Stomach (tissue), 19 donors: ENCODE results near the gene ADGRG2. TPM values are rescaled to one million over a fixed set of nuclear protein-coding genes. Genes with fewer than 3 reads are reported as not detected.

ENCODE experiments used
- DNase-seq, 2 donors: peaks; one replicate each; pipeline versions ENCODE4 v3.0.0 to v3.0.0-alpha.2; 2013 to 2019
- H3K27ac ChIP-seq, 5 donors: fragments of 200-600 bp in 4 of 5; sonication (generic) in 4 of 5; one replicate each; pipeline ENCODE4 v1.5.1; 2013 to 2019; ENCODE audit warnings: mild to moderate bottlenecking in 1 of 5, moderate library complexity in 1 of 5
- H3K27me3 ChIP-seq, 3 donors: fragments of 200-600 bp; sonication (generic); one replicate each; pipeline ENCODE4 v1.5.1; 2017 to 2019; ENCODE audit warnings: mixed run types in 1 of 3
- H3K36me3 ChIP-seq, 4 donors: fragments of 200-600 bp; sonication (generic); 1 replicate in 3 of 4; 2 replicates in 1 of 4; pipeline ENCODE4 v1.5.1; 2016 to 2019
- H3K4me1 ChIP-seq, 4 donors: fragments of 200-600 bp; sonication (generic); one replicate each; pipeline ENCODE4 v1.5.1; 2016 to 2019
- H3K4me3 ChIP-seq, 4 donors: fragments of 200-600 bp; sonication (generic) in 3 of 4; one replicate each; pipeline ENCODE4 v1.5.1; 2016 to 2019; ENCODE audit warnings: mild to moderate bottlenecking in 1 of 4
- H3K9me3 ChIP-seq, 4 donors: fragments of 200-600 bp; sonication (generic); one replicate each; pipeline ENCODE4 v1.5.1; 2016 to 2019
- EP300 ChIP-seq: sonication (generic); formaldehyde crosslinking; IDR thresholded peaks from one replicate; pipeline ENCODE4 v1.6.1; 2017; ENCODE audit warnings: antibody characterized with exemption
- POLR2A ChIP-seq, 4 donors: fragments of 450-650 bp; IDR thresholded peaks; one replicate each; pipeline ENCODE4 v1.6.1; 2016; ENCODE audit warnings: antibody characterized with exemption in 4 of 4, control low read depth in 2 of 4, mild to moderate bottlenecking in 1 of 4, moderate library complexity in 1 of 4
- POLR2AphosphoS5 ChIP-seq, 3 donors: sonication (generic); formaldehyde crosslinking; IDR thresholded peaks; one replicate each; pipeline ENCODE4 v1.6.1; 2016; ENCODE audit warnings: antibody characterized with exemption in 3 of 3
- WGBS, 5 donors: extraction: QIAGEN DNeasy Blood & Tissue Kit in 3 of 5; methylation state at CpG; one replicate each; pipeline versions ENCODE4 v1.1.5 to v1.1.7; 2013 to 2018; 5-methylcytosine and 5-hydroxymethylcytosine counted together
- intact Hi-C: fragments of 100-400 bp; cut with DNase I; formaldehyde crosslinking; loops from one replicate; pipeline ENCODE4 v1.15.1; 2023; ENCODE audit warnings: low total_unique reads
- long read RNA-seq, 10 donors: transcript quantifications; one replicate each; lab custom pipeline, GENCODE V29; 2026
- polyA plus RNA-seq, 3 donors: library from polyadenylated mRNA; stranded (reverse); fragments of 200-250 nt; gene quantifications; one replicate each; pipeline ENCODE4 v1.2.3, GENCODE V29; 2013
- total RNA-seq, 5 donors: library from RNA; depleted of rRNA; stranded (reverse); fragments of >200 nt; gene quantifications; one replicate each; pipeline versions ENCODE4 v1.1.0 to v1.2.3, GENCODE V29; 2014 to 2016
- TF ChIP-seq, protein P1 (sequence below), 7 experiments: fragments of 450-650 bp in 4 of 7; fragments of 200-600 bp in 3 of 7; sonication (generic) in 3 of 7; IDR thresholded peaks; one replicate each; pipeline ENCODE4 v1.5.1; 2016 to 2019; ENCODE audit warnings: antibody characterized with exemption in 7 of 7, control low read depth in 2 of 7, mild to moderate bottlenecking in 1 of 7
- donor health status: healthy with polysubstance abuse.
- donor health status: Bipolar disorder and iron deficiency.
- donor health status: healthy.

ADGRG2 gene, protein sequence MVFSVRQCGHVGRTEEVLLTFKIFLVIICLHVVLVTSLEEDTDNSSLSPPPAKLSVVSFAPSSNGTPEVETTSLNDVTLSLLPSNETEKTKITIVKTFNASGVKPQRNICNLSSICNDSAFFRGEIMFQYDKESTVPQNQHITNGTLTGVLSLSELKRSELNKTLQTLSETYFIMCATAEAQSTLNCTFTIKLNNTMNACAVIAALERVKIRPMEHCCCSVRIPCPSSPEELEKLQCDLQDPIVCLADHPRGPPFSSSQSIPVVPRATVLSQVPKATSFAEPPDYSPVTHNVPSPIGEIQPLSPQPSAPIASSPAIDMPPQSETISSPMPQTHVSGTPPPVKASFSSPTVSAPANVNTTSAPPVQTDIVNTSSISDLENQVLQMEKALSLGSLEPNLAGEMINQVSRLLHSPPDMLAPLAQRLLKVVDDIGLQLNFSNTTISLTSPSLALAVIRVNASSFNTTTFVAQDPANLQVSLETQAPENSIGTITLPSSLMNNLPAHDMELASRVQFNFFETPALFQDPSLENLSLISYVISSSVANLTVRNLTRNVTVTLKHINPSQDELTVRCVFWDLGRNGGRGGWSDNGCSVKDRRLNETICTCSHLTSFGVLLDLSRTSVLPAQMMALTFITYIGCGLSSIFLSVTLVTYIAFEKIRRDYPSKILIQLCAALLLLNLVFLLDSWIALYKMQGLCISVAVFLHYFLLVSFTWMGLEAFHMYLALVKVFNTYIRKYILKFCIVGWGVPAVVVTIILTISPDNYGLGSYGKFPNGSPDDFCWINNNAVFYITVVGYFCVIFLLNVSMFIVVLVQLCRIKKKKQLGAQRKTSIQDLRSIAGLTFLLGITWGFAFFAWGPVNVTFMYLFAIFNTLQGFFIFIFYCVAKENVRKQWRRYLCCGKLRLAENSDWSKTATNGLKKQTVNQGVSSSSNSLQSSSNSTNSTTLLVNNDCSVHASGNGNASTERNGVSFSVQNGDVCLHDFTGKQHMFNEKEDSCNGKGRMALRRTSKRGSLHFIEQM
- 10 to 100 TPM in 1 of 5 donors, 1 to 10 TPM in 3, under 1 TPM in 1; 0.29 to 25.0 (median 4.8) TPM for total RNA-seq
- 1 to 10 TPM in 2 of 3 donors, under 1 TPM in 1; 0.30 to 1.5 (median 1.2) TPM for polyA plus RNA-seq
- long read RNA-seq, donor 1 = 0 reads
- long read RNA-seq, donor 2 = 0 reads
- long read RNA-seq, donor 3 = 0 reads
- long read RNA-seq, donor 4 = 0 reads
- long read RNA-seq, donor 5 = 0 reads
- long read RNA-seq, donor 6 = 0 reads
- long read RNA-seq, donor 7 = 0 reads
- long read RNA-seq, donor 8 = 0 reads
- long read RNA-seq, donor 9 = 0 reads
- long read RNA-seq, donor 10 = 0 reads

DNA sequence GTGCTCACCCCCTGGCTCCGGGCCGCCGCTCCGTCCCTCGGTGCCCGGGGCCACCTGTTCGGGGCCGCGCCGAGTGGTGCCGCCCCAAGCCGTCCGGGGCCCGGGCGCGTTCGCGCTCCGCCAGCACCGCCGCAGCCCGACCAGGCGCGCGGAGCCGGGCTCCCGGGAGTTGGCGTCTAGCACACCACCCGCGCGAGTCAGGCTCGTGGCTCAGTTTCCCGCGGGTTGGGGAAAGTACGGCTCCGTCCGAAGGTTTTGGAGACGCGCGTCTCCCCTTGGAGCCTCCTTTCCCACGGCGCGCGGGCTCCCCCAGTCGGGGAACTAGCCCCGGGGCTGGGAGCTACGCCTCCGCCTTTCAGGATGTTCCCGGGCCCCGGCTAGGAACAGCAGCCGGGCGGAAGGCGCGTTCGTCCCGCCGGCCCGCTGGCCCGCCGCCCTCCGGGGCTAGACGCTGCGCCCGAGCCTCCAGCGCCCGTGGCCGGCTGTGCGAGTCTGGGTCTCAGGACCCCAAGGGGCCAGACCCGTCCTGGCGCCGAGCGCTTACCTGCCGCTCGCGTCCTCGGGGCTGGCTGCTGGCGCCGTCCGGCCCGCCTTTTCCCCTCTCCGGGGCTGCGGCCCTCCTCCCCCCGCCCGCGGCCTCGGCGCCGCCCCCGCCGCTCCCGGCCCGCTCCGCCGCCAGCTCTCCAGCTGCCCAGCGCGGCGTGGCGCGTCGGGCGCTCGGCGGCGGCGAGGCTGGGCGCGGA is at the start of gene ADGRG2:
Gene ADGRG2, minus strand, starts transcription at position 571 of the 743 bp plus-strand sequence. CDS start 53,634 bp downstream, outside the sequence.
- peak; percentile 56 to 67 for DNase-seq
- H3K27ac ChIP-seq = peak within 1 kb of the TSS in 4 of 5 donors; percentile 42 to 64 (median 50)
- peaks cover 0 to 13% (median 4%) of the 10 kb centered on the region in 4 donors for H3K4me1 ChIP-seq
- WGBS, 5 donors = 1 to 33% (median 11%) methylated on average over 4 to 88 of the region's 107 CpGs; no CpG with 5 or more reads in 1 of the 5 donors
- no peak for TF ChIP-seq POLR2AphosphoS5 (IDR thresholded peaks at IDR 0.05)
- TF ChIP-seq, protein P1, sequence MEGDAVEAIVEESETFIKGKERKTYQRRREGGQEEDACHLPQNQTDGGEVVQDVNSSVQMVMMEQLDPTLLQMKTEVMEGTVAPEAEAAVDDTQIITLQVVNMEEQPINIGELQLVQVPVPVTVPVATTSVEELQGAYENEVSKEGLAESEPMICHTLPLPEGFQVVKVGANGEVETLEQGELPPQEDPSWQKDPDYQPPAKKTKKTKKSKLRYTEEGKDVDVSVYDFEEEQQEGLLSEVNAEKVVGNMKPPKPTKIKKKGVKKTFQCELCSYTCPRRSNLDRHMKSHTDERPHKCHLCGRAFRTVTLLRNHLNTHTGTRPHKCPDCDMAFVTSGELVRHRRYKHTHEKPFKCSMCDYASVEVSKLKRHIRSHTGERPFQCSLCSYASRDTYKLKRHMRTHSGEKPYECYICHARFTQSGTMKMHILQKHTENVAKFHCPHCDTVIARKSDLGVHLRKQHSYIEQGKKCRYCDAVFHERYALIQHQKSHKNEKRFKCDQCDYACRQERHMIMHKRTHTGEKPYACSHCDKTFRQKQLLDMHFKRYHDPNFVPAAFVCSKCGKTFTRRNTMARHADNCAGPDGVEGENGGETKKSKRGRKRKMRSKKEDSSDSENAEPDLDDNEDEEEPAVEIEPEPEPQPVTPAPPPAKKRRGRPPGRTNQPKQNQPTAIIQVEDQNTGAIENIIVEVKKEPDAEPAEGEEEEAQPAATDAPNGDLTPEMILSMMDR (IDR thresholded peaks at IDR 0.05) = peak in 1 of 7 experiments; percentile 13
- intact Hi-C loops = no loop called here
- H3K27me3 ChIP-seq = peaks cover 6 to 29% (median 19%) of the 10 kb centered on the region in 3 donors
- H3K36me3 ChIP-seq = no peaks in the 10 kb centered on the region
- peak within 1 kb of the TSS; percentile 43 to 57 (median 52) for H3K4me3 ChIP-seq
- no peaks in the 10 kb centered on the region for H3K9me3 ChIP-seq

DNA sequence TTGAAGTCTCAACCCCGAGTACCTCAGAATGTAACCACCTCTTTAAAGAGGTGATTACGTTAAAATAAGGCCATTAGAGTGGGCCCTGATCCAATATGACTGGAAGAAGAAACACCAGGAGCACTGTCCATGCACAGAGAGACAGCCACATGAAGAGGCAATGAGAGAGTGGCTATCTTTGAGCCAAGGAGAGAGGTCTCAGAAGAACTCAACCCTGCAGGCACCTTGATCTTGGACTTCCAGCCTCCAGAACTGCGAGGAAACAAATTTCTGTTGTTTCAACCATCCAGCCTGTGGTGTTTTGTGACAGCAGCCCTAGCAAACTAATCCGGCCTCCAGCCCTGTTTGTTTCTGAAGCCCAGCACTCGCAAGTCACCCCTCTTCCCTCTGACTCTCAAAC is 46.3 kb upstream of the ADGRG2 start:
- 73 to 94% (median 82%) methylated on average over 5 of the region's 5 CpGs for WGBS, 5 donors
- intact Hi-C loops = no loop called here

DNA sequence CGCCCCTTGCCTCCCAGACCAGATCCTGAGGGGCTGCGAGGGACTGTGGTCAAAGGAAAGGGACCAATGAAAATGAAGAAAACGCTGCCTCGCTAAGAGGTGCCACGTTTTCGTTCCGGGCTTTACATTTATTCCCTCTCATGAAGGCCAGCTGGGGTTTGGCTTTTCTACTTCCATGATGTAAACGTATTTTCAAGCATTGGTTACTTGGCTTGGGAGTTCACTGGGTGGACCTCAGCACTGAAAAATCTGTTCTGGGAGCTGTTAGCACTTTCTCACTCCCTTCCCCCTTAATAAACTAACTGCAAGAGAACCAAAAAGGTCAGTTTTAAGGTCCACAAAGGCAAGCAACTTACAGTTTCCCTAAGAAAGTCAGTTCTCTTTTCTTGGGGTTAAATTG is 40.6 kb upstream of the ADGRG2 start:
- Histone ChIP-seq H3K9me3 (no peaks in the 10 kb centered on the region), H3K4me1 (no peaks in the 10 kb centered on the region), H3K27me3 (no peaks in the 10 kb centered on the region), H3K4me3 (no peak overlapping the region), H3K27ac (no peak overlapping the region), H3K36me3 (no peaks in the 10 kb centered on the region)
- intact Hi-C loops = no loop called here
- DNase-seq = peak in 1 of 2 donors; percentile 11
- 75 to 89% (median 79%) methylated on average over 7 to 8 of the region's 8 CpGs for WGBS, 5 donors
- no peak for TF ChIP-seq POLR2A (IDR thresholded peaks at IDR 0.05)
- TF ChIP-seq EP300 = no peak
- no peak for TF ChIP-seq POLR2AphosphoS5 (IDR thresholded peaks at IDR 0.05)
- TF ChIP-seq, protein P1 (IDR thresholded peaks at IDR 0.05) = no peak

More for the DNA sequence above, 46.3 kb upstream of the ADGRG2 start:
- Histone ChIP-seq H3K4me1 (no peaks in the 10 kb centered on the region), H3K27ac (no peak overlapping the region), H3K27me3 (no peaks in the 10 kb centered on the region), H3K9me3 (peaks cover 0 to 7% (median 0%) of the 10 kb centered on the region in 4 donors), H3K4me3 (no peak overlapping the region), H3K36me3 (no peaks in the 10 kb centered on the region)
- TF ChIP-seq, protein P1 (IDR thresholded peaks at IDR 0.05) = no peak
- TF ChIP-seq EP300 (no peak), POLR2AphosphoS5 (IDR thresholded peaks at IDR 0.05) (no peak), POLR2A (IDR thresholded peaks at IDR 0.05) (no peak)
- DNase-seq = no peak
